Dermis blood vessel endothelial cell (primary cell): Measurements from ENCODE around the gene CAPN2. TPM values are rescaled to one million over a fixed set of nuclear protein-coding genes. Genes with fewer than 3 reads are reported as not detected.
"Not testable (repeated sequence)": the region's sequence is repeated elsewhere in the genome, so short reads cannot be mapped to it uniquely, and the experiment has no call there.

ENCODE experiments used
- DNase-seq: peaks from one replicate; pipeline ENCODE4 v3.0.0; 2010
- total RNA-seq: library from RNA; depleted of rRNA; stranded (reverse); fragments of >200 nt; gene quantifications from 2 replicates; pipeline ENCODE4 v1.2.3, GENCODE V29; 2014

CAPN2 gene
- total RNA-seq, 1 donor from 2014 or later, result 159 TPM

DNA sequence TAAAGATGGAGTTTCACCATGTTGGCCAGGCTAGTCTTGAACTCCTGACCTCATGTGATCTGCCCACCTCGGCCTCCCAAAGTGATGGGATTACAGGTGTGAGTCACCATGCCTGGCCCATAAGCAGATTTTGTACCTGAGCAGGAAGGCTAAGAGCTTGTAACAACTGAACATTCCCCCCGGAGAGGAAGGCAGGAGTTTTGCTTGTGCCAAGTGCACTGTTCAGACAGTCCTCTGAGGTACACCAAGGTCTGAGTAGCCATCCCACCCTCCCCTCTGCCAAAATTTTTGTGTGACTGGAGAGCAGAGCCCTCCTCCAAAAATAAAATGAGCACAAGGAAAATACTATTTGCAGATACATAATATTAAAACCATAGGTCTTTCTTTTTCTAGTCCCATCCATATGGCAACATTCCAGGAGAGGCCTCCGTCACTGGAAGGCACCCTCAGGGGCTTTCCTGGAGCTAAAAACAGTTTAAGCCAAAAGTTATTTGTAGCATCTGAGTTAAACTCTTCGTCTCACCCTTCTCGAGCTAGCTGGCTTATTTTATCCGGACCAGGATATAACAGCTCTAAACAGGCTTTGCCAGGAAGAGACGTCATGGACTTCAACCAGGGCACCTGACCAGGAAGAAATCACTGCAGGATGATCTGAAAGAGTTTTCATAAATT, 27.2 kb downstream of the CAPN2 start:
- peak; percentile 44 for DNase-seq

DNA sequence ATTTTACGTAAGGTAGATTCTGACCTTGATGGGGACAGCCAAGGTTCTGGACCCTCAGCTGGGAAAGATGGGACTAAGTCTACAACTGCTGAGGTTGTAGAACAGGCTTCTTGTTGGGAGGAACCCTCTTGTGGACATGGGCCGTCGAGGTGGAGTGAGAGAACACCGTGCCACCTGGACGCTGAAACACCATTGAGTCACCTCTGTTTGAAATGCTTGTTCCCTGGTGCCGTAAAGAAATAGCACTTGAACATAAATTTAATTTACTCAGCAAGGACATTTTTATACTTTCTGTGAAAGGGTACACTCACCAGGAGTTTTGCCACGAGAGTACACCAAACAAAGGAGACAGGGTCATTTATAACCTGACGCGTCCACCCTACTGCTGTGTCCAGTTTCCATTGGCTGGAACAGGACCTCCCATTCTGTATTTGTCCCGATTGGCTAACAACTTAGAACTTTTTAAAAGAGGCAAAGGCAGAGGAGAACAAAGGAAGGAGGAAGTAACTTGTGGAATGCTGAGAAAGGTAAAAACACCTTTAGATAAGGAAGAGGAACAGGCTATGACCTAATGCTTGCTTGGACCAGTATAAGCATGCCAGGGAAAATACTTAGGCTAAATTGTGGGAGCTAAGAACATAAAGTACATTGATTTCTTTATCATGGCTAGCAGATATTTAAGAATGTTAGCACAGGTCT, 27.8 kb downstream of the CAPN2 start:
- not testable (repeated sequence) for DNase-seq

DNA sequence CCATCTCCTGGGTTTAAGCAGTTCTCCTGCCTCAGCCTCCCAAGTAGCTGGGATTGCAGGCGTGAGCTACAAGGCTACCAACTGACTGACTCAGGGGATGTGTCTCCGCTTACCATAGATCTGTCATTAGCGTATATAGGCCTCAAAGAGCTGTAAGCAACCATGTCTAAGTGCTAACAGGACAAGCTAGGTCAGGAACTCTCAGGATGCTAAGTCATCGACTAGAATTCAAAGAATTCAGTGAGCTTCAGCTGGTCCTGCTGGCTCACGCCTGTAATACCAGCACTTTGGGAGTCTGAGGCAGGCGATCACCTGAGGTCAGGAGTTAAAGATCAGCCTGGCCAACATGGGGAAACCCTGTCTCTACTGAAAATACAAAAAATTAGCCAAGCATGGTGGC, 29.5 kb downstream of the CAPN2 start:
- peak; percentile 81 for DNase-seq

DNA sequence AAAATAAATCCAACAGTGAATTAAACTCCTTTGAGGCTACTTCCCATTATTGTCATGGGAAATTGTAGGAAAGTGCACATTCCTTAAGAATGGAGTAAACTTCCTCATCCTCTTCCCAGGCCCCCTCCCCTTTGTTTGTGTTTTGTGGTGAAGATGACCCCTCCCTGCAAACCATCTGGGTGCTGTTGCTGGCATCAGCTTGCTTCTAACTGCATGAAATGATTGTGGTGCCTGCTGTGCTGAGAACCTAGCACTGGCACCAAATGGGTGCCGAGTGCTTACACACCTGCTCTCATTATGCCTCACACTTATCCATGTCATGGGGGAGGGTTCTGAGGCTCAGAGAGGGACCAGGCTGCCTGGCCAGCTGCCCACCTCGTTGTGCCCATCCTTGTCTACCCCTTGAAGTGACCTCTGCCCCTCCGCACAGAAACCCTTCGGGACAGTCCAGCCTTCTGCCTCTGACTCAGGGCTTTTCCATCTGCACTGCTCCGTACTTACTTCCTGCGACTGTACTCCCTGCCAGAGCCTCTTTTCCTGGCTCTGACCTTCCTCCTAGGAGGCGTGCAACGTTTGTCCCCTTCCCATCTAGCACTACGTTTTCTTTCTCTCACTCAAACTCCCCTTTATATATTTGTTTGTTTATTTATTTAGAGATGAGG, 30.6 kb downstream of the CAPN2 start:
- peak; percentile 80 for DNase-seq

DNA sequence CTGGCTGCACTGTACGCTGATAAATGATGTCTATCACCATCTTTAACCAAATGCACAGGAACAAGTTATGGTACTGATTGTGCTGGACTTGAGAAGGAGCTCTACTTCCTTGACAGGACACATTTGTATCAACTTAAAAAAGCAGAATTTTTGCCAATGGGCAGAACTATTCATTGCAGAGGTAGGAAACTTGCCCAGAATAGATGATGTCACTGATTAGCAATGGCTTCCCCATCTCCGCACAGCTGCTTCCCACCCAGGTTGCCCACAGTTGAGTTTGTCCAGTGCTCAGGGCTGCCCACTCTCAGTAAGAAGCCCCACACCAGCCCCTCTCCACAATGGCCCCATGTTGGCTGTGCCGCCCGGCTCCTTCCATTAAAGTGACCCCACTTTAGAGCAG, 33.4 kb downstream of the CAPN2 start:
- no peak for DNase-seq

DNA sequence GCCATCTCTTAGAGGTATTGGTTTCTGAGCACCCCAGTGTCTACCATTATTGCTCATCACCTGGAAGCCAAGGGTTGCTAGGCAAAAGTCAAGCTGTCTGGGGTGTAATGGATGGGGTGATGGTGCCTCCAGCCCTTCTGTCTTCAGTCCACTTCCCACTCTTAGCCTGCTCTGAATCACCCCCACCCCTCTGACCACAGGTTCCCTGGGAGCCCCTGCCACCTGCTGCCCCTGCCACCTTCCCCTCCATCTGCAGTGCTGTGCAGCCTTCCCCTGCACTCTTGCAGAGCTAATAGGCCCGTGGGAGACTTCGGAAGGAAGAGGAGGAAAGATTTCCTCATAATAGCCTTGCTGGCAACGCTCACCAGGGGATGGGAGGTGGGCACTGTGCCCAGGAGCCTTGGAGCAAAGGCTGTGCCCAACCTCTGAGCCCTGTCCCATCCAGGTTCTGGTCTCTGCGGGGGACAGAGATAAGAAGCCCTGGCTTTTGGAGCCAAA, 35.5 kb downstream of the CAPN2 start:
- DNase-seq, result peak; percentile 61

DNA sequence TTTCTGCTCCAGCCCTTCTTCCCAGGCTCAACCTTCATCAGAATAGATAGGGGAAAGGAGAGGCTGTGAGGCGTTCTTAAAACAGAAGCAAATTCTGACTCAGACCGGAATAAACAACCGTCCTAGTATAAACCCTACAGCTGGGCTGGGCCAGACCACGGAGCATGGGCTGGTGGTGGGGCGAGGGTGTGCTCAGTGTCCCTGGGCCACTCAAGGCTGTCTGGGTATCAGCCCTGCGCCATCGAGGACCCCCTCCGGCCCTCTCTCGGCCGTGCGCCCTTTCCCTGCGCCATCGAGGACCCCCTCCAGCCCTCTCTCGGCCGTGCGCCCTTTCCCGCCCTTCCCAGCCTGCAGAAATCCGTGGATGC, 36.0 kb downstream of the CAPN2 start:
- peak; percentile 56 for DNase-seq

DNA sequence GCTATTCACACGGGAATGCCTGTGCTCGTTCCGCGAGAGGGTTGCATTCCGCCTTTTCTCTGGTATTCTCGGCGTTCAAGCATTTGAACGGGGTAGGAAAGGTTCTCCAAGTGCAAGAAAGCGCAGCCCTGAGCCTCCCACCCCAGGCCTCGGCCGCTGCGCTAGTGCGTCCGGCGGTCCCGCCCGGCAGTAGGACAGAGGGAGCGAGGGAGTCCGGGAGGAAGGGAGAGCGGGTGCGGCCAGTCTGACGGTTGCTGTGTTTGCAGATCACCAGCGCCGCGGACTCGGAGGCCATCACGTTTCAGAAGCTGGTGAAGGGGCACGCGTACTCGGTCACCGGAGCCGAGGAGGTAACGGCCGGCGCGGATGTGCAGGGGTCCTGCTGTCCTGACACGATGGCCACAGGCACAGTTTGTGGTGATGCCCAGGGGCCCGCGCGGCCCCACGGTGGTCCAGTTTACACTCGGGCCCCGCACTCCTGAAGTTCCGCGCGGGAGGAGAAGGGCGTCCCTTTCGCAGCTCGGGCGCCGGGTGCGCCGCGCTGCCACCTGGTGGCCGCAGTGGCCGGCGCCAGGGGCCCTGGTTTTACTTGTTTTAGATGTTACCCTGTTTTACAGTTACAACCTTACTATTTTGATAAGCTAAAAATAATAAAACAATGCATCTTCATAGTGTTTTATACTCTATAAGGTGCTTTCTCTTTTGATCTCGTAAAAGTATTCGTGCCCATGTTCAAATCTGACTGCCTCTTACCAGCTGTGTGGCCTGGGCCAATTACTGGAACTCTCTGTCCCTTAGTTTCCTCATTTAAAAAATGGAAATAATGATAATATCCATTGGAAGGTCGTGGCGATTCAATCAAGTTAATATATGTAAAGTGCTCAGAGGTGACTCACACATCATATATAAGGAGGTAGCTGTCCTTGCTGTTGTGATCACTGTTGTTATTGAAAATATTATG, 36.7 kb downstream of the CAPN2 start:
- peak; percentile 77 for DNase-seq

DNA sequence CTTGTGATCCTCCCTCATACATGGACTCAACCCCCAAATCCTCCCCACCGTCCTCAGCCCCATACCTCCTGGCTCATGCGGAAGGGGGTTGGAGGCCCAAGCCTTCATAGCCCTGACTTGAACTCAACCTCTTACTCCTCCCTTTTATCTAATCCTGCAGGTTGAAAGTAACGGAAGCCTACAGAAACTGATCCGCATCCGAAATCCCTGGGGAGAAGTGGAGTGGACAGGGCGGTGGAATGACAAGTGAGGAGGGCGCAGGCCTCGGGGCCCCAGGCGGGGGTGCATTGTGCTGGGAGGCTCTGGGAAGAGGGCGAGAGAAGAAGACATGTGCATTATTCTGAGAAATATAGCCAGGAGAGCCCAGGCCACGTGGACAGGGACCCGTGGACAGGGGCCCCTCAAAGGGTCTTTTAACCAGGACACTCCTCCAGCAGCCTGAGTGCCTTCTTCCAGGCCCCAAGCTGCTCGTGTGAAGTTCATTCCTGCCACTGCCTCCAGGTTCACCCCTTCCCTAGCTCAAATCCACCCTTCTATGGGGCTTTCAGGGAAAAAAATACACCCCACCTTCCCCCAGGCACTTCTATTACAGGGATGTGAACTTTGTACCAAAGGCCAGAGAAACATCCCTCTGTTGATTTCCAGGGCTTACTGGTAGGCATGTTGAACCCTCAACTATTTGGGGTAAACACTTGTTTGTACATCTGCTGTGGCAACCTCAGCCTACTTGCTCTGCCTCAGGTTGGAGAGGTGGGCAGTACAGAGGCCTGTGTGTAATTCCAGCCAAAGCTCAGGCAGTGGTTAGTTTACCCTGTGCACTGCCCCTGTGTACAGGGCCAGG, 38.6 kb downstream of the CAPN2 start:
- no peak for DNase-seq

DNA sequence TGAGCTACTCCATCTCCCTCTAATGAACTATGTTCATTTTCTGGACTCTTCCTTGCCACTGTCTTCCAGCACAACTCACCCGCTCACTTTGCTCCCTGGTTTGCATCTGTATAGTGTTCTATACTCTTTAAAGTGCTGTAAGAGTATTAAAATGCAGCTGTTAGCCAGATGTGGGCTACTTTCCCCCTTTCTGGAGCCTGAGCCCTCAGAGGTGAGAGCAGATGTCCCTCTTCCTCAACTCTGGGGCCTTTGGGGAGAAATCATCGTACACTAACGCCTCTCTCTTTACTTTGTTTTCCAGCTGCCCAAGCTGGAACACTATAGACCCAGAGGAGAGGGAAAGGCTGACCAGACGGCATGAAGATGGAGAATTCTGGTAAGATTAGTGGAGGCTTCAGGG, 39.4 kb downstream of the CAPN2 start:
- no peak for DNase-seq

DNA sequence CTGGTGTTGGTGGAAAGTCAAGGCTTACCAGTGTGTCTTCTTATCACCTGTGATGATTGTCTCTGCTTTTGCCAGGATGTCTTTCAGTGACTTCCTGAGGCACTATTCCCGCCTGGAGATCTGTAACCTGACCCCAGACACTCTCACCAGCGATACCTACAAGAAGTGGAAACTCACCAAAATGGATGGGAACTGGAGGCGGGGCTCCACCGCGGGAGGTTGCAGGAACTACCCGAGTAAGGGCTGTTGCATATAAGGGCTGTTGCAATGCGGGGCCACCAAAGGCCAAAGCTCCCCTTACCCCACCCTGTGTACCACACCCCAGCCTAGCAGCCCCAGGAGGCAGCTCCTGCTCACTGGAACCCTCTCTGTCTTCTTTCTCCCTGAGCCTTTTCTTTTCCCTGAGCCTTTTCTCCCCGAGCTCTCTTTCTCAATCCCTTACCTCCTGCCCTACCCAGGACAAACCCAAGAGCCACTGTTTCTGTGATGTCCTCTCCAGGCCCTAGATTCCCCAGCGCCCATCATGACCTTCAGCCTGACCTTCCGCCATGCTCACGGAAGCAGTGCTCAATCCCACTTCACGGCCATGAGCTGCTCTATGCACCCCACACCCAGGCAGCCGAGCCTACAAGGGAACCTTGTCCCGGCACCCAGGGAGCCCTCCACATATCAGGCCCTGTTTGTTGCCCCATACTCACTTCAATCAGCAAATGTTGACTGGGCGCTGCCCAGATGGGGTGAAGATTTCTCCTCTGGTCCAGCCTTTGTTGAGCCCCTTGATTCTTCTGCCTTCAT, 40.6 kb downstream of the CAPN2 start:
- no peak for DNase-seq

DNA sequence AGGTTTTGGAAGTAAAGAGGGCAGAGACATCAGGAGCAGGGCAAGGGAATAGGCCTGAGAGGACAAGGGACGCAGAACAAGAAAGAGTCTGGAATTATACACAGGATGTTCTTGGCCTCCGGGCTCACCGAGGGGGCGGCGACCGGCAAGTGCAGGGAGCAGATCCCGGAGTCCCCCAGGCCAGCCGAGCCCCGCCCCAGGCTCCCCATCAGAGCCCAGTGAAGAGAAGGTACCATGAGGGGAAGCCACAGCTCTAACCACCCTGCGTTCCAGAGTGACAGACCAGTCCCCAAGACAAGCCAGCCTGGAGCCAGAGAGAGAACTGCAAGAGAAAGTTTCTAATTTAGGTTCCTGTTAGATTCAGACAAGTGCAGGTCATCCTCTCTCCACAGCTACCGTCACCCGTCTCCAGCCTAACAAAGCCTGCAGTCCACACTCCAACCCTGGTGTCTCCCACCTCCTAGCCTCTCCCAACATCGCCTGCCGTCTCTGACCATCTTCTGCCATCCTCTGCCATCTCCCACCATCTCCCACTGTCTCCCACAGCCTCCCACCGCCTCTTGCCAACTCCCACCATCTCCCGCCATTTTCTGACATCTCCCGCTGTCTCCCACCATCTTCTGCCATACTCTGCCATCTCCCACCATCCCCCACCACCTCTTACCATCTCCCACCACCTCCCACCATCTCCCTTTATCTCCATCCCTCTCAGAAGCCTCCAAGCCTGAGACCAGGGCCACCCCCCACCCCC, 42.5 kb downstream of the CAPN2 start:
- no peak for DNase-seq

DNA sequence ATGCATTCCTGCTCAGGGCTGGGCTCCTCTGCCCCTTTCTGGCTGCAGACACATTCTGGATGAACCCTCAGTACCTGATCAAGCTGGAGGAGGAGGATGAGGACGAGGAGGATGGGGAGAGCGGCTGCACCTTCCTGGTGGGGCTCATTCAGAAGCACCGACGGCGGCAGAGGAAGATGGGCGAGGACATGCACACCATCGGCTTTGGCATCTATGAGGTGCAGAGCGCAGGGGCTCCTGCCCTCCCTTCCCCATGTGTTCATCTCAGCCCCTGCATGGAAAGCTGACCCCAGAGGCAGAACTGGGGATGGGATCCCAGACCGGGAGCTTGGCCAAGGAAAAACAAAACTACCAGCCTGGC, 43.1 kb downstream of the CAPN2 start:
- no peak for DNase-seq

DNA sequence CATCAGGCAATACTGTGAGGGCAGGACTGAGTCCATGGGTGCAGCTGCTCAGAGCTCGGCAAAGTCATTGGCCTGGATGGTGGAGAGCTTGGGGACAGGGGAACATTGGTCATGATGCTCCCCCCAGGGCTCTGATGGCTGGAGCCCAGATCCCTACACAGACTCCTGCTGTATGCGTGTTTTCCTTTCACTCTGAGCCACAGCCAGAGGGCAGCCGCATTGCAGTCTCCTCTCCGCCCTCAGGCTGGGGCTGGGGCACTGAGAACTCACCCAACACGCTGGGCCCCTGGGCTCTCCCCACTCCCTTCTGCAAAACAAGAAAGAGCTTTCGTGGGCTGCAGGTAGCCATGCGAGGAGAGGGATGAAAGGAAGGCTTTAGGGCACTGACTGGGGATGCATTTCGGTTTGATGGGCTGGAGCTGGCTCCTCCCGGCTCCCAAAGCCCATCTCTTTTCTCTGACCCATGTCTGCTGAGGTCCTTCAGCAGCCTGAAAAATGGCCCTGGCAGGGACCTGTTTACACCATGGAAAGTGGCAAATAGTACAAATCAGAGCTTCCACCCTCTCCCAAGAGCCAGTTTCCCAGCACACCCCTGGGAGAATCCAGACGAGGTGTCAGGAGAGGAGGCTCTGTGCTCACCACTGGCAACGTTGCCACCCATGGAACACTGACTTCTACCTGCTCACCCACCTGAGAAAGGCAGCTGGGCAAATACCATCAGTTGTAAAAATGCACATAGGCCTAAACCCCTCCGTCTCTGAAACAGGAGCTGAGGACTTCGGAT, 43.8 kb downstream of the CAPN2 start:
- no peak for DNase-seq

DNA sequence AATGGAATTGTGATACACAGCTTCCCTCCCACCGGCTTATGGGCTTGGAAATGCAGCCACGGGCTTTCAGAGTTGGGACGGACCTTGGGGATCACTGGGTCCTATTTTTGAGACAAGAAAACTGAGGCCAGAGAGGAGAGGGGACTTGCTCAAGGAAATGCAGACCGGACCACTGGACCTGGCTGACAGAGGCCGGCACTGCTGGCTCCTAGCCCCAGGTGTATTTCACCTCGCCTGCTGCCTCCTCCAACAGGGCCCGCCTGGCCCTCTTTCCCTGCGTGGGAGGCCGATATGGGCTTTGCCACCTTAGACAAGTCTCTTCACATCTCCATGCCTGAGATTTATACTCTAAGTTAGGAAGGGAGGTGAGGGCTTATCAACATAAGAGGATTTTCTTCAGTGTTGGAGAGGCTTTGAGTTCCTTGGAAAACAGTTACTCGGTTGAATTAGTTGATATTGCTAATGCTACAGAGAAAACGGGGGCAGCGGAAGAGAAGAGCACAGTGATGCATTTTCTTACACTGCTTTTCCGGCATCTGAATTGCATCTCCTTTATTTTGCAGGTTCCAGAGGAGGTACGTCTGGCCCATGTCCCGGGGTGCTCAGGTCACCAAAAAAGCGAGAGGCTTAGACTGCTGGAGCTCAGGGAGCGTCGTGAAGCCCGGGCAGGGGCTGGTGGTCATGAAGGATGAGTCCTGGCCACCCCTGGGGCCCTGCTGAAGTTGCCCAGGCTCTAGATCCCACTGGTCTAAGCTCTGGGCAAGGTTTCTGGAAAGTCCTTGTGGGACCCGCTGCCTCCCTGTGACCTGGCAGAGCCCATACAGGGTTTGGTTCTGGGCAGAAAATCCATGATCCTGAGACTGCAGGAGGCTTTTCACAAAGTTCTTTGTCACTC, 44.7 kb downstream of the CAPN2 start:
- DNase-seq, result no peak

DNA sequence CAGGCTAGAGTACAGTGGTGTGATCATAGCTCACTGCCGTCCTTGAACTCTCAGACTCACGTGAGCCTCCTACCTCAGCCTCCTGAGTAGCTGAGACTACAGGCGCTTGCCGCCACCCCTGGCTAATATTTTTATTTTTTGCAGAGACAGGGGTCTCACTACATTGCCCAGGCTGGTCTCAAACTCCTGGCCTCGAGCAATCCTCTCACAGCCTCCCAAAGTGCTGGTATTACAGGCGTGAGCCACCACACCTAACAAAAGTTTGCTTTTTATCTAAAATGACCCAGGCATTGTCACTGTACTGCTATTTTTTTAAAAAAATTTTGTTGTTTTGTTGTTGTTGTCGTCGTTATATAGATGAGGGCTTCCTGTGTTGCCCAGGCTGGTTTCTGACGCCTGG, 46.4 kb downstream of the CAPN2 start:
- no peak for DNase-seq

DNA sequence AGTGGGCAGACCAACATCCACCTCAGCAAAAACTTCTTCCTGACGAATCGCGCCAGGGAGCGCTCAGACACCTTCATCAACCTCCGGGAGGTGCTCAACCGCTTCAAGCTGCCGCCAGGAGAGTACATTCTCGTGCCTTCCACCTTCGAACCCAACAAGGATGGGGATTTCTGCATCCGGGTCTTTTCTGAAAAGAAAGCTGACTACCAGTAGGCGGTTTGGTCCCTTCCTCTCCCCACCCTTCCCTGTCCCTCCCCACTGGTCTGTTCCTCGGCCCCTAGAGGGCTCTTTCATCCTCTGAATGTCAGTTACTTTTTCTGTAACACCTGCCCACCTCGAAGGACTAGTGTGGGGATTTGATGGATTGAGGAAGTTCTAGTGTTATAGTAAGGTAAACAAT, 46.9 kb downstream of the CAPN2 start:
- DNase-seq, result no peak

DNA sequence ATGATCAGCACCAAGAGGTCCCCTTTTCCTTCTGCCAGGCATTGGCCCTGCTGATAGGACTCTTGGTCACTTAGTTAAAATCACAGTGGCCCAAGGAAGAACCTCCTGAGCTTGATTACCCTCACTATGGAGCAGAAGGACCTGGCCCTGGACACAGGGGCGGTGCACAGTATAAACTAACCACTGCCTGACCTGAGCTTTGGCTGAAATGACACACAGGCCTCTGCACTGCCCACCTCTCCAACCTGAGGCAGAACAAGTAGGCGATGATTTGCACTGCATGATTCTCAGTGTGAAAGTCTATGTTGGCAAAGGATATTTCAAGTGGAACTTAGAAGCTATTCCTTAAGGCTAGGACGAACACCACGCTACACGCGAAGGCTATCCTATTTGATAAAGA, 48.5 kb downstream of the CAPN2 start:
- no peak for DNase-seq
